ENCODE data around the gene ZNHIT3.

- TF ChIP-seq CTCF (IDR thresholded peaks at IDR 0.05) (no peak), POLR2A (IDR thresholded peaks at IDR 0.05) (no peak)
These were observed 1.5 kb upstream of the ZNHIT3 start for GRCh38 chr17:36485027-36485426.

Measured in right lobe of liver (tissue), 4 donors.